K562 (cell line): Measurements from ENCODE around the gene PLPP6. TPM values are rescaled to one million over a fixed set of nuclear protein-coding genes. Genes with fewer than 3 reads are reported as not detected.
A peak's percentile ranks its signal among the peaks of the same experiment; 100 is the strongest.

Experiments used
- ATAC-seq: fragments of 200-7000 bp; cut with Tn5 transposase; 3 replicates; pipeline ENCODE4 v1.9.1; 2020; ENCODE audit warnings: moderate library complexity
- BruUV-seq: library from RNA; stranded (reverse); fragments of 400-500 nt; replicated peaks from 2 replicates; lab custom pipeline; 2021; lab: Mats Ljungman, UMichigan
- CTCF ChIA-PET: fragments of 300-600 bp; formaldehyde crosslinking; extraction: SDS; loops from one replicate; lab custom pipeline; 2021; ENCODE audit warnings: low intra/inter-chr PET ratio; lab: Yijun Ruan, JAX
- POLR2A ChIA-PET: fragments of 300-600, 350-650 bp; sonication (Branson Sonifier 250); formaldehyde crosslinking; extraction: SDS; loops from one replicate; lab custom pipeline; 2021; ENCODE audit warnings: antibody characterized with exemption, inconsistent platforms; lab: Yijun Ruan, JAX
- DNase-seq, 4 experiments: peaks; one replicate each; pipeline versions ENCODE4 v3.0.0 to v3.0.0-alpha.2; 2011 to 2018; ENCODE audit warnings: low spot score in 3 of 4, mixed read lengths in 3 of 4; ENCODE audit errors: extremely low read depth in 1 of 4
- FAIRE-seq: peaks from 2 replicates; lab custom pipeline; 2011; peaks lifted over from hg19 to GRCh38; lab: Jason Lieb, UNC
- H2AFZ ChIP-seq: 2 replicates; pipeline ENCODE4 v1.6.0; 2011; ENCODE audit warnings: low read depth, low read length, control low read depth, inconsistent platforms
- H3K27ac ChIP-seq: fragments of 200-600 bp; 3 replicates; pipeline ENCODE4 v1.8.0; 2011; ENCODE audit warnings: low read depth, mild to moderate bottlenecking, control low read depth, inconsistent platforms, low read length, moderate library complexity, mixed read lengths; ENCODE audit errors: extremely low read depth
- H3K27me3 ChIP-seq, 2 experiments: fragments of 300-600 bp in 1 of 2; 2 replicates in 1 of 2; 3 replicates in 1 of 2; pipeline versions ENCODE4 v1.6.0 to v1.8.0; 2011; ENCODE audit warnings: inconsistent platforms in 2 of 2, low read length in 2 of 2, mild to moderate bottlenecking in 1 of 2, mixed read lengths in 1 of 2, moderate library complexity in 1 of 2; ENCODE audit not compliant: control insufficient read depth in 2 of 2, insufficient read depth in 2 of 2
- H3K36me3 ChIP-seq: fragments of 300-600 bp; 3 replicates; pipeline ENCODE4 v1.8.0; 2011; ENCODE audit warnings: mild to moderate bottlenecking, low read length, inconsistent platforms; ENCODE audit not compliant: control insufficient read depth, insufficient read depth
- H3K4me1 ChIP-seq, 2 experiments: fragments of 200-600 bp in 1 of 2; replicated peaks in 1 of 2; 2 replicates in 1 of 2; 3 replicates in 1 of 2; pipeline versions ENCODE4 v1.5.1 to v1.8.0; 2011; ENCODE audit warnings: inconsistent platforms in 2 of 2, low read length in 2 of 2, mild to moderate bottlenecking in 1 of 2, mixed read lengths in 1 of 2, moderate library complexity in 1 of 2; ENCODE audit not compliant: control insufficient read depth in 2 of 2, insufficient read depth in 2 of 2
- H3K4me2 ChIP-seq: 2 replicates; pipeline ENCODE4 v1.6.1; 2011; ENCODE audit warnings: low read length, control low read depth, inconsistent platforms, mixed read lengths; ENCODE audit not compliant: insufficient read depth
- H3K4me3 ChIP-seq: fragments of 200-600 bp; sonication (generic), shearing (Covaris generic); 2 replicates; pipeline ENCODE4 v1.5.1; 2016; ENCODE audit warnings: control low read depth, inconsistent platforms
- H3K79me2 ChIP-seq: fragments of 200-600 bp; 3 replicates; pipeline ENCODE4 v1.8.0; 2011; ENCODE audit warnings: low read length, inconsistent platforms; ENCODE audit not compliant: control insufficient read depth, insufficient read depth
- H3K9ac ChIP-seq, 2 experiments: 2 replicates each; pipeline versions ENCODE4 v1.6.0 to v1.6.1; 2011; ENCODE audit warnings: low read depth in 2 of 2, low read length in 2 of 2, control low read depth in 1 of 2, inconsistent platforms in 1 of 2, mild to moderate bottlenecking in 1 of 2, mixed read lengths in 1 of 2; ENCODE audit not compliant: insufficient read depth in 1 of 2
- H3K9me1 ChIP-seq: one replicate; pipeline ENCODE4 v1.6.0; 2011; ENCODE audit warnings: inconsistent platforms, mild to moderate bottlenecking, low read length, moderate library complexity; ENCODE audit not compliant: control insufficient read depth, insufficient read depth
- H3K9me3 ChIP-seq: replicated peaks from 2 replicates; pipeline ENCODE4 v1.5.1; 2011; ENCODE audit warnings: low read depth, low read length, inconsistent platforms; ENCODE audit not compliant: control insufficient read depth, insufficient read depth
- H4K20me1 ChIP-seq: replicated peaks from 2 replicates; pipeline ENCODE4 v1.6.1; 2011; ENCODE audit warnings: low read length, inconsistent platforms, mixed read lengths; ENCODE audit not compliant: control insufficient read depth, insufficient read depth
- BRD4 ChIP-seq: fragments of 200-600 bp; sonication (generic); IDR thresholded peaks from 2 replicates; pipeline ENCODE4 v1.6.1; 2017; ENCODE audit warnings: inconsistent platforms
- HNRNPH1 ChIP-seq: fragments of 200-400 bp; formaldehyde crosslinking; optimal IDR thresholded peaks from 2 replicates; pipeline ENCODE3; 2017; ENCODE audit warnings: low read depth, mild to moderate bottlenecking, low read length, moderate library complexity
- POLR2B ChIP-seq: fragments of 450-650 bp; IDR thresholded peaks from 2 replicates; pipeline ENCODE4 v1.6.1; 2018; ENCODE audit warnings: low read depth; ENCODE audit not compliant: partially characterized antibody
- PYGO2 ChIP-seq: fragments of 450-650 bp; IDR thresholded peaks from 2 replicates; pipeline ENCODE4 v1.6.1; 2016; ENCODE audit warnings: mild to moderate bottlenecking, missing genetic modification characterization, moderate library complexity, missing compliant biosample characterization
- STAG1 ChIP-seq: sonication (generic); formaldehyde crosslinking; IDR thresholded peaks from 2 replicates; pipeline ENCODE4 v1.5.0; 2020; ENCODE audit warnings: missing genetic modification reagents, borderline replicate concordance
- STAT5A ChIP-seq: IDR thresholded peaks from 2 replicates; pipeline ENCODE4 v1.6.1; 2012; ENCODE audit warnings: low read length, inconsistent platforms, borderline replicate concordance
- TEAD4 ChIP-seq, 2 experiments: sonication (generic) in 1 of 2; formaldehyde crosslinking in 1 of 2; IDR thresholded peaks; 2 replicates each; pipeline versions ENCODE4 v1.6.1 to v1.8.0; 2012 to 2022; ENCODE audit warnings: borderline replicate concordance in 1 of 2, inconsistent platforms in 1 of 2, low read length in 1 of 2, mild to moderate bottlenecking in 1 of 2, missing genetic modification reagents in 1 of 2
- ZBED1 ChIP-seq: IDR thresholded peaks from 2 replicates; pipeline ENCODE4 v1.6.1; 2014
- ZNF445 ChIP-seq: fragments of 250-450 bp; sonication (Bioruptor Pico); IDR thresholded peaks from 2 replicates; pipeline ENCODE4 v1.4.0; 2020; ENCODE audit warnings: low read depth, mild to moderate bottlenecking, moderate library complexity
- ZNF707 ChIP-seq: fragments of 250-450 bp; sonication (Bioruptor Pico); conservative IDR thresholded peaks from 2 replicates; pipeline ENCODE4 v1.8.0; 2022; ENCODE audit warnings: inconsistent platforms, mild to moderate bottlenecking, moderate library complexity
- WGBS: fragments of 100-300 bp; shearing (Covaris generic); methylation state at CpG from one replicate; pipeline ENCODE4 v1.1.6; 2016; ENCODE audit warnings: low coverage, mixed read lengths; ENCODE audit not compliant: insufficient coverage; ENCODE audit errors: missing lambda C conversion rate; 5-methylcytosine and 5-hydroxymethylcytosine counted together
- in situ Hi-C: fragments of 300-500 bp; cut with MboI; formaldehyde crosslinking; loops from 4 replicates; pipeline ENCODE4 v1.15.0; 2018; ENCODE audit warnings: inconsistent platforms, mixed read lengths
- intact Hi-C: fragments of 100-400 bp; cut with micrococcal nuclease; formaldehyde crosslinking; loops from 2 replicates; pipeline ENCODE4 v1.14.2; 2022
- polyA plus RNA-seq, 8 experiments: library from polyadenylated mRNA; depleted of rRNA in 4 of 8; stranded (reverse) in 5 of 8; unstranded in 3 of 8; fragments of >200 nt; fragmentation: Nextera tagmentation in 2 of 8; fragmentation: Illumina TruSeq in 1 of 8; extraction: Ambion mirVana in 2 of 8; extraction: Trizol in 1 of 8; gene quantifications; 2 replicates each; pipeline versions ENCODE4 v1.2.1 to v1.2.3, GENCODE V29; 2011 to 2014; ENCODE audit warnings: inconsistent platforms in 1 of 8, missing spikeins in 1 of 8
- total RNA-seq, 7 experiments: library from RNA; depleted of rRNA in 6 of 7; stranded (reverse); fragments of >200 nt in 6 of 7; fragmentation: Illumina TruSeq in 2 of 7; extraction: Trizol in 2 of 7; gene quantifications; 2 replicates each; pipeline versions ENCODE4 v1.2.1 to v1.2.3, GENCODE V29; 2011 to 2021; ENCODE audit warnings: low replicate concordance in 1 of 7

Gene PLPP6
- total and polyA plus RNA-seq, 9 of the 15 experiments (the other 6 are each of a cell fraction or from before 2014, with no cell fraction given): 1.9 to 8.9 (median 5.6) TPM

GRCh38 chr9:4661165-4661564 lies 929 bp upstream of the PLPP6 start:
- BruUV-seq: no TSS peak
- no peak overlapping the region for H3K9ac ChIP-seq
- WGBS: 11% methylated on average over 1 of the region's 1 CpG
- in situ Hi-C loops: no loop called here
- ChIA-PET POLR2A (no interaction called here), CTCF (no interaction called here)
- H3K79me2 ChIP-seq: peaks cover 14% of the 10 kb centered on the region
- intact Hi-C loops: loop anchor here (5.0 kb wide), 1 partner anchor 326 kb away; the partner anchor contains the start of gene JAK2
- H2AFZ ChIP-seq: no peak overlapping the region
- no peaks in the 10 kb centered on the region for H3K27me3 ChIP-seq
- no peak overlapping the region for H3K4me3 ChIP-seq
- H3K4me2 ChIP-seq: no peak overlapping the region
- H3K36me3 ChIP-seq: no peaks in the 10 kb centered on the region
- H3K4me1 ChIP-seq: peaks cover 10 to 16% of the 10 kb centered on the region in 2 experiments; a peak in 4 of 5 replicates
- H3K9me1 ChIP-seq: no peaks in the 10 kb centered on the region
- no peaks in the 10 kb centered on the region for H4K20me1 ChIP-seq
- no peak for DNase-seq
- H3K9me3 ChIP-seq: no peaks in the 10 kb centered on the region
- ATAC-seq: no peak
- no peak for FAIRE-seq
- TF ChIP-seq PYGO2 (tag) (no peak), ZBED1 (no peak), TEAD4 (IDR thresholded peaks at IDR 0.05; ENCODE audit: low read length) (no peak), TEAD4 (CRISPR knock-in tag; IDR thresholded peaks at IDR 0.05; ENCODE audit: borderline replicate concordance) (no peak)
- no peak overlapping the region for H3K27ac ChIP-seq

GRCh38 chr9:4661611-4662010 lies 483 bp upstream of the PLPP6 start:
- POLR2A ChIA-PET: no interaction called here
- Histone ChIP-seq H3K27ac (no peak overlapping the region), H3K79me2 (peaks cover 14% of the 10 kb centered on the region), H2AFZ (peak overlapping the region; percentile 91; the same call in 1 of the 2 replicates), H3K9ac (no peak overlapping the region), H4K20me1 (no peaks in the 10 kb centered on the region), H3K4me3 (no peak overlapping the region), H3K36me3 (no peaks in the 10 kb centered on the region), H3K4me1 (peaks cover 10 to 19% of the 10 kb centered on the region in 2 experiments; a peak in 4 of 5 replicates), H3K27me3 (no peaks in the 10 kb centered on the region), H3K9me3 (no peaks in the 10 kb centered on the region), H3K9me1 (no peaks in the 10 kb centered on the region), H3K4me2 (0 out of 2 replicates have a peak overlapping the region, but pooled peaks have one; percentile 90)
- FAIRE-seq (no peak), ATAC-seq (no peak), DNase-seq (no peak)
- CTCF ChIA-PET: no interaction called here
- no TSS peak for BruUV-seq
- 0% methylated on average over 4 of the region's 5 CpGs for WGBS
- in situ Hi-C loops (no loop called here), intact Hi-C loops (loop anchor here (2.0 to 5.0 kb wide), 2 partner anchors 79 to 326 kb away; partner anchors contain the start of genes AK3 and JAK2)
- TF ChIP-seq POLR2B (no peak), BRD4 (no peak), STAT5A (no peak), ZNF445 (CRISPR knock-in tag) (no peak), STAG1 (no peak), ZNF707 (CRISPR knock-in tag) (no peak), HNRNPH1 (no peak)
